Measurements from ENCODE around the gene GALR2.

DNA sequence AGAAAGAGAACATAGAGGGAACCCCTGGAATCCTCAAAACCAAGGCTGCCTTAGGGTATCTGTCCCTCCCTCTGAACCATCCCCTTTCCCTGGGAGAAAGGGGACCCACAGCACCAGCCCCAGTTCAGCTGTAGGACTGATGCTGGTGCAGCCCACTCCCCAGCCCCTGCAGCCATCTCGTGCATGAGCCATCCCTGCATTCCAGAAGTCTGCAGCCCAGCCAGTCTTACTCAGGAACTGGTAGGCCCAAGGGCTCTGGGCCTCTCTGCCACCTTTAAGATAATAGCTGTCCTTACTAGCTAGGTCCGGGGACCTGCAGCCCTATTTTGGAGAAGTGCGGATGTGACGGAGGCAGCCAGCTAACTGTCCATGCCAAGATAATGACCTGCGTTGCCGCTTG, 41.4 kb upstream of the GALR2 start:
- no peak for TF ChIP-seq CTCF (IDR thresholded peaks at IDR 0.05; ENCODE audit: insufficient read depth, low read depth, low read length)
- TF ChIP-seq EZH2 (IDR thresholded peaks at IDR 0.05; ENCODE audit: insufficient read depth, low read length): no peak
